ENCODE data around the gene USP40. TPM values are rescaled to one million over a fixed set of nuclear protein-coding genes. Genes with fewer than 3 reads are reported as not detected.
"Not testable (repeated sequence)": the region's sequence is repeated elsewhere in the genome, so short reads cannot be mapped to it uniquely, and the experiment has no call there.

Gene USP40
- total and polyA plus RNA-seq, 8 donors = 17.2 to 34.7 (median 22.7) TPM

GRCh38 chr2:233593201-233593600 is 26.6 kb upstream of the USP40 start:
- FAIRE-seq (no peak), ATAC-seq (no peak), DNase-seq (no peak)
- Histone ChIP-seq H3K9me3 (no peaks in the 10 kb centered on the region), H3K27ac (no peak overlapping the region), H3K4me3 (no peak overlapping the region), H3K27me3 (no peaks in the 10 kb centered on the region), H3K36me3 (no peaks in the 10 kb centered on the region), H3K4me1 (no peaks in the 10 kb centered on the region)
- intact Hi-C loops (cut with DNase I) = no loop called here
- WGBS, 2 donors = 77 to 80% methylated on average over 8 of the region's 8 CpGs
- TF ChIP-seq CTCF (IDR thresholded peaks at IDR 0.05) = no peak

GRCh38 chr2:233592706-233593105 is 26.1 kb upstream of the USP40 start:
- intact Hi-C loops (cut with DNase I); ATAC-seq; DNase-seq; FAIRE-seq; H3K36me3 ChIP-seq; H3K4me3 ChIP-seq; H3K27ac ChIP-seq; H3K9me3 ChIP-seq; H3K4me1 ChIP-seq; H3K27me3 ChIP-seq: not testable (repeated sequence)
- WGBS, 2 donors = 93 to 95% methylated on average over 1 of the region's 1 CpG

- H3K27me3 ChIP-seq = peaks cover 0 to 6% (median 0%) of the 10 kb centered on the region in 4 donors
- no peak for DNase-seq
- H3K27ac ChIP-seq = no peak overlapping the region
- TF ChIP-seq CTCF (IDR thresholded peaks at IDR 0.05) = no peak
- no peak for FAIRE-seq
- 68 to 80% methylated on average over 2 of the region's 2 CpGs for WGBS, 2 donors
- no peak overlapping the region for H3K4me3 ChIP-seq
- H3K36me3 ChIP-seq = no peaks in the 10 kb centered on the region
- intact Hi-C loops (cut with DNase I) = no loop called here
- no peaks in the 10 kb centered on the region for H3K4me1 ChIP-seq
- no peaks in the 10 kb centered on the region for H3K9me3 ChIP-seq
- no peak for ATAC-seq
Measured at GRCh38 chr2:233588400-233588799, 21.8 kb upstream of the USP40 start.

- H3K4me3 ChIP-seq = no peak overlapping the region
- H3K27me3 ChIP-seq = peaks cover 0 to 6% (median 0%) of the 10 kb centered on the region in 4 donors
- H3K27ac ChIP-seq = no peak overlapping the region
- H3K36me3 ChIP-seq = no peaks in the 10 kb centered on the region
- FAIRE-seq (no peak), ATAC-seq (no peak), DNase-seq (no peak)
- H3K9me3 ChIP-seq = no peaks in the 10 kb centered on the region
- intact Hi-C loops (cut with DNase I) = no loop called here
- H3K4me1 ChIP-seq = no peaks in the 10 kb centered on the region
- WGBS, 2 donors = 61 to 62% methylated on average over 1 of the region's 1 CpG
- no peak for TF ChIP-seq CTCF (IDR thresholded peaks at IDR 0.05)
Measured at GRCh38 chr2:233584210-233584609, 17.6 kb upstream of the USP40 start.

GRCh38 chr2:233583217-233583965 is 16.8 kb upstream of the USP40 start:
- H3K27me3 ChIP-seq; H3K36me3 ChIP-seq; H3K9me3 ChIP-seq; H3K4me1 ChIP-seq; FAIRE-seq; DNase-seq; ATAC-seq; H3K4me3 ChIP-seq; intact Hi-C loops (cut with DNase I); H3K27ac ChIP-seq: not testable (repeated sequence)
- 65 to 81% methylated on average over 30 to 35 of the region's 35 CpGs for WGBS, 2 donors

GRCh38 chr2:233577341-233577740 is 10.8 kb upstream of the USP40 start:
- H3K9me3 ChIP-seq; H3K36me3 ChIP-seq; DNase-seq; H3K27me3 ChIP-seq; H3K27ac ChIP-seq; intact Hi-C loops (cut with DNase I); H3K4me3 ChIP-seq; FAIRE-seq; ATAC-seq; H3K4me1 ChIP-seq: not testable (repeated sequence)
- 46 to 70% methylated on average over 5 of the region's 5 CpGs for WGBS, 2 donors
